BLaER1 treated with 17β-estradiol and CSF1 and Interleukin-3, amounts not matched to agents 10 nM and 100 nM (cell line): ENCODE measurements around the gene PAM16.

Source experiments
- H3K27ac ChIP-seq, 11 experiments: shearing (Covaris generic); formaldehyde crosslinking; 2 replicates each; pipeline ENCODE4 v1.8.1; 2022
- H3K27me3 ChIP-seq, 11 experiments: shearing (Covaris generic); formaldehyde crosslinking; 2 replicates each; pipeline ENCODE4 v1.8.1; 2022
- H3K36me3 ChIP-seq, 11 experiments: shearing (Covaris generic); formaldehyde crosslinking; 2 replicates each; pipeline ENCODE4 v1.8.1; 2022
- H3K4me1 ChIP-seq, 10 experiments: shearing (Covaris generic); formaldehyde crosslinking; 2 replicates each; pipeline ENCODE4 v1.8.1; 2022
- H3K4me2 ChIP-seq, 11 experiments: shearing (Covaris generic); formaldehyde crosslinking; 2 replicates each; pipeline ENCODE4 v1.8.1; 2022
- H3K4me3 ChIP-seq, 10 experiments: shearing (Covaris generic); formaldehyde crosslinking; 2 replicates each; pipeline ENCODE4 v1.8.1; 2022
- H3K9ac ChIP-seq, 11 experiments: shearing (Covaris generic); formaldehyde crosslinking; 2 replicates each; pipeline ENCODE4 v1.8.1; 2022
- H3K9me3 ChIP-seq, 11 experiments: shearing (Covaris generic); formaldehyde crosslinking; replicated peaks in 1 of 11; 2 replicates each; pipeline ENCODE4 v1.8.1; 2022
- H4K20me1 ChIP-seq, 11 experiments: shearing (Covaris generic); formaldehyde crosslinking; 2 replicates each; pipeline ENCODE4 v1.8.1; 2022
- Cebpa-rat ChIP-seq, 11 experiments: shearing (Covaris generic); IDR thresholded peaks; 2 replicates each; pipeline ENCODE4 v1.8.1; 2022

Gene PAM16

GRCh38 chr16:4315186-4316107 lies 35.7 kb downstream of the PAM16 start, which contains the start of gene GLIS2:
GLIS2 (plus strand) TSS chr16:4316067; CDS start chr16:4332281, 16,214 bp downstream.
- Histone ChIP-seq H3K36me3 (no peaks in the 10 kb centered on the region), H4K20me1 (peaks cover 30 to 49% (median 41%) of the 10 kb centered on the region in 11 experiments; a peak in 21 of 22 replicates), H3K27me3 (peaks cover 25 to 30% (median 27%) of the 10 kb centered on the region in 11 experiments), H3K4me1 (peaks cover 46 to 57% (median 55%) of the 10 kb centered on the region in 10 experiments), H3K27ac (peak within 1 kb of the TSS; percentile 23 to 78 (median 68); a peak in 21 of 22 replicates), H3K4me3 (peak within 1 kb of the TSS; percentile 64 to 78 (median 70)), H3K4me2 (peak within 1 kb of the TSS; percentile 96 to 100 (median 99)), H3K9me3 (no peaks in the 10 kb centered on the region), H3K9ac (peak within 1 kb of the TSS; percentile 66 to 89 (median 79))
- no peak for TF ChIP-seq Cebpa-rat (IDR thresholded peaks at IDR 0.05)

DNA sequence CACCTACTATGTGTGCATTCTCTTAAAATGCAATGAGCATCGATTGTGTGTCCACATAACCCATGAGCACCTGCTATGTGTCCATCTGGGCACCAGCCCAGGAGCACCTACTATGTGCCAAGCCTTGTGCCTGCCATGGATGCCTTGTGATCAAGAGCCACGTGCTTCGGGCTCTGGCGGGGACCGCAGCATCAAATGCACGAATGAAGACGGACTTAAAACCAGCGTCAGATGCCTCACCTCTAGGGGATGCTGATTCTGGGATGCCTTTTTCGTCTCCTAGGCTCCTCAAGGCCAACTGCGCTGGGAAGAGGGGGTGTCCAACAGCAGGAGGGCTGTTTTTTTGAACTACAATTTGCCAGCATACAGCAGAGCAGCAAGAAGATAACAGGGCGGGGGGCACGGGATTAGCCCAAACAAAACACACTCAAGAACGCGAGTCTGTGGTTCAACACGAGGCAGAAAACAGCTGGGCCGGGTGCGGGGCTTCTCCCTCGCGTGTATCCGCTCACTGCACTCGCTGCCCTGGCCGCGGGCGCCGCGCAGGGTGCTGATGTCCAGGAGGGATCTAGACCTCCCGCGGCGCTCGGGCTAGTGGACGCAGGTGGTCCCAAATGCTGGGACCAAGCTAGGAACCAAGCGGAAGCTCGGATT lies 36.5 kb downstream of the PAM16 start:
- Histone ChIP-seq H3K9ac (peak overlapping the region; percentile 66 to 82 (median 78)), H3K27ac (peak overlapping the region; percentile 23 to 74 (median 61); a peak in 19 of 22 replicates), H3K4me2 (peak overlapping the region; percentile 90 to 99 (median 98)), H3K4me1 (peaks cover 38 to 57% (median 51%) of the 10 kb centered on the region in 10 experiments), H3K36me3 (no peaks in the 10 kb centered on the region), H3K27me3 (peaks cover 25 to 30% (median 27%) of the 10 kb centered on the region in 11 experiments), H3K9me3 (no peaks in the 10 kb centered on the region), H3K4me3 (peak overlapping the region; percentile 61 to 78 (median 68)), H4K20me1 (peaks cover 24 to 42% (median 33%) of the 10 kb centered on the region in 11 experiments; a peak in 21 of 22 replicates)
- TF ChIP-seq Cebpa-rat (IDR thresholded peaks at IDR 0.05) = no peak

- no peak overlapping the region for H3K9ac ChIP-seq
- H3K4me1 ChIP-seq = peaks cover 30 to 57% (median 51%) of the 10 kb centered on the region in 10 experiments
- peaks cover 16 to 33% (median 25%) of the 10 kb centered on the region in 11 experiments; a peak in 21 of 22 replicates for H4K20me1 ChIP-seq
- TF ChIP-seq Cebpa-rat (IDR thresholded peaks at IDR 0.05) = no peak
- H3K9me3 ChIP-seq = no peaks in the 10 kb centered on the region
- no peaks in the 10 kb centered on the region for H3K36me3 ChIP-seq
- H3K4me2 ChIP-seq = peak overlapping the region in 9 of 11 experiments; percentile 5 to 99 (median 88); a peak in 12 of 22 replicates
- peaks cover 25 to 30% (median 27%) of the 10 kb centered on the region in 11 experiments for H3K27me3 ChIP-seq
- H3K4me3 ChIP-seq = no peak overlapping the region; a peak in 1 of 20 replicates
- H3K27ac ChIP-seq = no peak overlapping the region
These were observed 37.3 kb downstream of the PAM16 start for GRCh38 chr16:4313563-4314531.

DNA sequence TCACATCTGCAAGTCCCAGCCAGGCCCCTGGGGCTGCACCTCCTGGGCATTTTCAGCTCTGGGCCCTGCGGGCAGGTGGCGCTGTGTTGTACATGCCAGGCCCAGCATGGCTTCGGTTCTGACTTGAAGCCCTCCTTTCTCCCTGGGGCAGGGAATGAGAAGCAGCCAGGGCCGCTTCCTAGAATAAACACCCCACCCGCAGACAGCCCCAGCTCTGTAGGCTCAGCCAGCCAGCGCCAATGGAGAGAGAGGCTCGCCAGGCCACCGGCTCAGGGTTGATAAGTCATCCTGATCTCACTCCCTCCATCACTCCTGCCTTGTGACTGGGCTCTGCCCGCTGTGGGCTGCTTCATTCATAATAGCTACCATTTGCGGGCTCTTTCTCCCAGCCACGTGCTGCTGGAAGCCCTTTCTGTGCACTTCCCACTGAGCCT lies 41.3 kb downstream of the PAM16 start:
- Histone ChIP-seq H3K27me3 (peaks cover 19 to 24% (median 21%) of the 10 kb centered on the region in 11 experiments), H3K9ac (no peak overlapping the region; a peak in 1 of 22 replicates), H3K9me3 (no peaks in the 10 kb centered on the region), H3K4me2 (peak overlapping the region in 7 of 11 experiments; percentile 11 to 95 (median 35); a peak in 10 of 22 replicates), H4K20me1 (peaks cover 0 to 7% (median 0%) of the 10 kb centered on the region in 11 experiments; a peak in 1 of 22 replicates), H3K27ac (peak overlapping the region in 4 of 11 experiments; percentile 8 to 43 (median 16); a peak in 4 of 22 replicates), H3K36me3 (peaks cover 0 to 13% (median 0%) of the 10 kb centered on the region in 11 experiments; a peak in 5 of 22 replicates), H3K4me1 (peaks cover 34 to 63% (median 56%) of the 10 kb centered on the region in 10 experiments), H3K4me3 (no peak overlapping the region)
- TF ChIP-seq Cebpa-rat (IDR thresholded peaks at IDR 0.05) = no peak

- Histone ChIP-seq H4K20me1 (peaks cover 0 to 8% (median 0%) of the 10 kb centered on the region in 11 experiments; a peak in 4 of 22 replicates), H3K4me1 (peaks cover 34 to 65% (median 57%) of the 10 kb centered on the region in 10 experiments), H3K27me3 (peaks cover 14 to 19% (median 16%) of the 10 kb centered on the region in 11 experiments), H3K9me3 (no peaks in the 10 kb centered on the region), H3K4me3 (no peak overlapping the region), H3K27ac (peak overlapping the region in 2 of 11 experiments; percentile 6 to 98; a peak in 4 of 22 replicates), H3K9ac (no peak overlapping the region), H3K4me2 (peak overlapping the region in 7 of 11 experiments; percentile 33 to 99 (median 94); a peak in 10 of 22 replicates), H3K36me3 (peaks cover 0 to 17% (median 4%) of the 10 kb centered on the region in 11 experiments; a peak in 8 of 22 replicates)
- TF ChIP-seq Cebpa-rat (IDR thresholded peaks at IDR 0.05) = no peak
These were observed 41.9 kb downstream of the PAM16 start for GRCh38 chr16:4309102-4309832.

- Histone ChIP-seq H3K4me2 (peak overlapping the region; percentile 83 to 99 (median 95)), H3K9me3 (no peaks in the 10 kb centered on the region), H3K27me3 (0 out of 22 replicates have a peak, but pooled peaks cover 0 to under 1% (median 0%) of the 10 kb centered on the region in 11 experiments), H3K4me3 (peak overlapping the region; percentile 57 to 78 (median 68)), H3K27ac (peak overlapping the region; percentile 56 to 98 (median 92)), H4K20me1 (peaks cover 0 to 23% (median 0%) of the 10 kb centered on the region in 11 experiments; a peak in 8 of 22 replicates), H3K9ac (peak overlapping the region; percentile 72 to 91 (median 84)), H3K4me1 (peaks cover 33 to 67% (median 64%) of the 10 kb centered on the region in 10 experiments), H3K36me3 (peaks cover 6 to 35% (median 20%) of the 10 kb centered on the region in 11 experiments; a peak in 16 of 22 replicates)
- TF ChIP-seq Cebpa-rat (IDR thresholded peaks at IDR 0.05) = 0 out of 22 replicates have a peak, but pooled peaks of 1 of the 11 experiments have one; percentile 26
These were observed 43.7 kb downstream of the PAM16 start for GRCh38 chr16:4307215-4308037.
